Common myeloid progenitor, CD34-positive (primary cell): ENCODE data around the gene MTCH2.
A peak's percentile ranks its signal among the peaks of the same experiment; 100 is the strongest.
"Not testable (repeated sequence)": the region's sequence is repeated elsewhere in the genome, so short reads cannot be mapped to it uniquely, and the experiment has no call there.

Experiments
- CTCF ChIA-PET: fragments of 350-600 bp; sonication (Branson Sonifier 250); formaldehyde crosslinking; loops from one replicate; lab custom pipeline; 2021; ENCODE audit warnings: antibody characterized with exemption; lab: Charles Lee
- POLR2A ChIA-PET: fragments of 350-600 bp; sonication (Branson Sonifier 250); formaldehyde crosslinking; loops from one replicate; lab custom pipeline; 2021; ENCODE audit warnings: antibody characterized with exemption; lab: Charles Lee
- DNase-seq, 3 donors: peaks; one replicate each; pipeline versions ENCODE4 v3.0.0 to v3.0.0-alpha.2; 2013
- H3K27ac ChIP-seq, 2 experiments: 1 replicate in 1 of 2; 2 replicates in 1 of 2; pipeline ENCODE4 v1.7.0; 2013; ENCODE audit warnings: inconsistent platforms in 2 of 2, low read length in 2 of 2, mild to moderate bottlenecking in 2 of 2, low read depth in 1 of 2, moderate library complexity in 1 of 2; ENCODE audit not compliant: severe bottlenecking in 2 of 2, insufficient read depth in 1 of 2, poor library complexity in 1 of 2
- H3K27me3 ChIP-seq, 5 experiments: replicated peaks in 2 of 5; 1 replicate in 3 of 5; 2 replicates in 2 of 5; pipeline versions ENCODE4 v1.6.1 to v1.7.0; 2013; ENCODE audit warnings: low read length in 4 of 5, mild to moderate bottlenecking in 2 of 5, moderate library complexity in 2 of 5, inconsistent platforms in 1 of 5; ENCODE audit not compliant: insufficient read depth in 5 of 5, control insufficient read depth in 4 of 5
- H3K36me3 ChIP-seq, 4 experiments: 1 replicate in 2 of 4; 2 replicates in 2 of 4; pipeline versions ENCODE4 v1.6.1 to v1.7.0; 2013; ENCODE audit warnings: low read length in 3 of 4, control low read depth in 1 of 4, mild to moderate bottlenecking in 1 of 4; ENCODE audit not compliant: control insufficient read depth in 4 of 4, insufficient read depth in 4 of 4
- H3K4me1 ChIP-seq, 4 experiments: 1 replicate in 3 of 4; 2 replicates in 1 of 4; pipeline versions ENCODE4 v1.6.1 to v1.7.1; 2013; ENCODE audit warnings: low read length in 3 of 4, mild to moderate bottlenecking in 3 of 4, control low read depth in 1 of 4, inconsistent platforms in 1 of 4, moderate library complexity in 1 of 4; ENCODE audit not compliant: control insufficient read depth in 4 of 4, insufficient read depth in 4 of 4; ENCODE audit errors: control extremely low read depth in 1 of 4
- H3K4me3 ChIP-seq, 7 experiments: 1 replicate in 4 of 7; 2 replicates in 3 of 7; pipeline versions ENCODE4 v1.5.1 to v1.7.0; 2013; ENCODE audit warnings: mild to moderate bottlenecking in 7 of 7, low read length in 6 of 7, moderate library complexity in 6 of 7, inconsistent platforms in 2 of 7, low read depth in 2 of 7, control low read depth in 1 of 7; ENCODE audit not compliant: insufficient read depth in 4 of 7, control insufficient read depth in 1 of 7; ENCODE audit errors: extremely low read depth in 1 of 7
- H3K9me3 ChIP-seq, 5 experiments: 1 replicate in 4 of 5; 2 replicates in 1 of 5; pipeline versions ENCODE4 v1.6.1 to v1.7.1; 2013; ENCODE audit warnings: low read length in 4 of 5, mild to moderate bottlenecking in 2 of 5, inconsistent platforms in 1 of 5, low read depth in 1 of 5, moderate library complexity in 1 of 5; ENCODE audit not compliant: control insufficient read depth in 4 of 5, insufficient read depth in 2 of 5; ENCODE audit errors: control extremely low read depth in 1 of 5
- WGBS: methylation state at CpG from one replicate; pipeline ENCODE4 v1.1.5; 2013; ENCODE audit not compliant: insufficient coverage; 5-methylcytosine and 5-hydroxymethylcytosine counted together

MTCH2 gene

GRCh38 chr11:47641600-47642098 lies 710 bp downstream of the MTCH2 start:
- no peaks in the 10 kb centered on the region for H3K27me3 ChIP-seq
- H3K4me3 ChIP-seq = peak overlapping the region; percentile 85 to 96 (median 86)
- CTCF ChIA-PET = no interaction called here
- peaks cover 2 to 23% (median 9%) of the 10 kb centered on the region in 4 experiments for H3K36me3 ChIP-seq
- H3K27ac ChIP-seq = peak overlapping the region; percentile 86 to 95
- H3K9me3 ChIP-seq = no peaks in the 10 kb centered on the region
- peaks cover 8 to 20% (median 14%) of the 10 kb centered on the region in 4 experiments for H3K4me1 ChIP-seq
- DNase-seq = no peak
- WGBS = 7% methylated on average over 3 of the region's 14 CpGs
- POLR2A ChIA-PET = interaction anchor here (0.7 kb wide), 1 partner anchor 77 kb away, joined by 3 read pairs; no protein-coding TSS in a partner anchor

GRCh38 chr11:47640506-47640905 lies 1.9 kb downstream of the MTCH2 start:
- CTCF ChIA-PET = interaction anchor here (0.6 kb wide), 1 partner anchor 23 kb away, joined by 3 read pairs; no protein-coding TSS in a partner anchor
- WGBS = 100% methylated on average over 4 of the region's 6 CpGs
- H3K27me3 ChIP-seq, DNase-seq, H3K9me3 ChIP-seq, H3K4me3 ChIP-seq, H3K27ac ChIP-seq, POLR2A ChIA-PET: not testable (repeated sequence)
- peaks cover 8 to 20% (median 14%) of the 10 kb centered on the region in 4 experiments for H3K4me1 ChIP-seq
- H3K36me3 ChIP-seq = peaks cover 2 to 23% (median 10%) of the 10 kb centered on the region in 4 experiments

GRCh38 chr11:47636331-47636730 lies 6.0 kb downstream of the MTCH2 start:
- CTCF ChIA-PET = interaction anchor here (0.6 kb wide), 1 partner anchor 11 kb away, joined by 4 read pairs; no protein-coding TSS in a partner anchor
- peaks cover 8 to 47% (median 29%) of the 10 kb centered on the region in 4 experiments for H3K36me3 ChIP-seq
- H3K4me3 ChIP-seq, H3K27ac ChIP-seq, H3K27me3 ChIP-seq, H3K9me3 ChIP-seq, DNase-seq, H3K4me1 ChIP-seq, POLR2A ChIA-PET: not testable (repeated sequence)
- 100% methylated on average over 7 of the region's 11 CpGs for WGBS

GRCh38 chr11:47631473-47631872 lies 10.9 kb downstream of the MTCH2 start:
- Histone ChIP-seq H3K27ac (no peak overlapping the region), H3K4me3 (no peak overlapping the region), H3K9me3 (no peaks in the 10 kb centered on the region), H3K4me1 (no peaks in the 10 kb centered on the region), H3K36me3 (peaks cover 17 to 66% (median 44%) of the 10 kb centered on the region in 4 experiments), H3K27me3 (no peaks in the 10 kb centered on the region)
- ChIA-PET CTCF (no interaction called here), POLR2A (no interaction called here)
- no CpG with 5 or more reads among the region's 5 CpGs for WGBS
- no peak for DNase-seq

- DNase-seq = no peak
- Histone ChIP-seq H3K27me3 (no peaks in the 10 kb centered on the region), H3K4me1 (no peaks in the 10 kb centered on the region), H3K4me3 (no peak overlapping the region), H3K36me3 (peaks cover 16 to 75% (median 51%) of the 10 kb centered on the region in 4 experiments), H3K27ac (no peak overlapping the region), H3K9me3 (no peaks in the 10 kb centered on the region)
- ChIA-PET CTCF (interaction anchor here (1.2 to 3.2 kb wide), 3 partner anchors 11 to 149 kb away, joined by 3 to 10 read pairs (median 5); no protein-coding TSS in a partner anchor), POLR2A (no interaction called here)
- WGBS = 97% methylated on average over 3 of the region's 4 CpGs
Observed at GRCh38 chr11:47628026-47628425, 14.3 kb downstream of the MTCH2 start.

- Histone ChIP-seq H3K9me3 (no peaks in the 10 kb centered on the region), H3K4me3 (no peak overlapping the region), H3K27ac (no peak overlapping the region), H3K27me3 (no peaks in the 10 kb centered on the region), H3K4me1 (no peaks in the 10 kb centered on the region), H3K36me3 (peaks cover 16 to 82% (median 55%) of the 10 kb centered on the region in 4 experiments)
- POLR2A ChIA-PET = no interaction called here
- 97% methylated on average over 5 of the region's 8 CpGs for WGBS
- no peak for DNase-seq
- CTCF ChIA-PET = interaction anchor here (0.6 to 1.7 kb wide), 3 partner anchors 9 to 147 kb away, joined by 4 to 5 read pairs (median 4); no protein-coding TSS in a partner anchor
Observed at GRCh38 chr11:47626234-47626633, 16.1 kb downstream of the MTCH2 start.

- DNase-seq = no peak
- no peaks in the 10 kb centered on the region for H3K9me3 ChIP-seq
- peaks cover 4 to 58% (median 37%) of the 10 kb centered on the region in 4 experiments for H3K36me3 ChIP-seq
- ChIA-PET CTCF (interaction anchor here (1.1 to 1.5 kb wide), 3 partner anchors 17 to 69 kb away, joined by 3 to 5 read pairs (median 4); no protein-coding TSS in a partner anchor), POLR2A (no interaction called here)
- peaks cover 0 to 24% (median 19%) of the 10 kb centered on the region in 4 experiments for H3K4me1 ChIP-seq
- no peak overlapping the region for H3K4me3 ChIP-seq
- H3K27ac ChIP-seq = no peak overlapping the region
- WGBS = no CpG with 5 or more reads among the region's 2 CpGs
- no peaks in the 10 kb centered on the region for H3K27me3 ChIP-seq
Observed at GRCh38 chr11:47620836-47621378, 21.5 kb downstream of the MTCH2 start.
